Karpas-422 (cell line): ENCODE results near the gene CPEB2. TPM values are rescaled to one million over a fixed set of nuclear protein-coding genes. Genes with fewer than 3 reads are reported as not detected.

Experiments used
- DNase-seq: peaks from one replicate; pipeline ENCODE4 v3.0.0-alpha.2; 2015
- H2AFZ ChIP-seq: fragments of 200-600 bp; sonication (generic); 2 replicates; pipeline ENCODE4 v1.6.1; 2014; ENCODE audit warnings: antibody characterized with exemption, low read length, mixed read lengths
- H3K27ac ChIP-seq: fragments of 200-600 bp; sonication (generic); 2 replicates; pipeline ENCODE4 v1.5.1; 2014; ENCODE audit warnings: mild to moderate bottlenecking, low read length, moderate library complexity
- H3K27me3 ChIP-seq: fragments of 200-600 bp; sonication (generic); 2 replicates; pipeline ENCODE4 v1.6.1; 2014; ENCODE audit warnings: low read length, mixed read lengths
- H3K36me3 ChIP-seq: fragments of 200-600 bp; sonication (generic); 2 replicates; pipeline ENCODE4 v1.6.1; 2014; ENCODE audit warnings: low read length, mixed read lengths; ENCODE audit not compliant: insufficient read depth
- H3K4me1 ChIP-seq: fragments of 200-600 bp; sonication (generic); 2 replicates; pipeline ENCODE4 v1.6.1; 2014; ENCODE audit warnings: mild to moderate bottlenecking, low read length, mixed read lengths
- H3K4me2 ChIP-seq: fragments of 200-600 bp; sonication (generic); 2 replicates; pipeline ENCODE4 v1.6.1; 2014; ENCODE audit warnings: low read length, low read depth, mild to moderate bottlenecking; ENCODE audit not compliant: poor library complexity, severe bottlenecking
- H3K4me3 ChIP-seq: fragments of 200-600 bp; sonication (generic); 2 replicates; pipeline ENCODE4 v1.5.1; 2014; ENCODE audit warnings: mild to moderate bottlenecking, antibody characterized with exemption, low read length, mixed read lengths
- H3K79me2 ChIP-seq: fragments of 200-600 bp; sonication (generic); 2 replicates; pipeline ENCODE4 v1.6.1; 2014; ENCODE audit warnings: mild to moderate bottlenecking, low read length, mixed read lengths
- H3K9ac ChIP-seq: fragments of 200-600 bp; sonication (generic); 2 replicates; pipeline ENCODE4 v1.6.0; 2014; ENCODE audit warnings: low read length
- H3K9me2 ChIP-seq: fragments of 200-600 bp; sonication (generic), shearing (Covaris generic); replicated peaks from 2 replicates; pipeline ENCODE4 v1.6.0; 2014; ENCODE audit warnings: mild to moderate bottlenecking, low read length, moderate library complexity; ENCODE audit not compliant: insufficient read depth
- H3K9me3 ChIP-seq: fragments of 300-700, 200-600 bp; sonication (generic); 2 replicates; pipeline ENCODE4 v1.6.1; 2014; ENCODE audit warnings: low read length, mixed read lengths
- H4K20me1 ChIP-seq: fragments of 200-600 bp; sonication (generic); 2 replicates; pipeline ENCODE4 v1.6.1; 2014; ENCODE audit warnings: mild to moderate bottlenecking, antibody characterized with exemption, low read length, low read depth; ENCODE audit not compliant: insufficient read depth
- total RNA-seq: library from RNA; depleted of rRNA; stranded (reverse); fragments of >200 nt; shearing (Covaris generic); gene quantifications from 2 replicates; pipeline ENCODE4 v1.2.3, GENCODE V29; 2014; ENCODE audit warnings: low replicate concordance

CPEB2 gene
- total RNA-seq, 1 experiment from 2014 or later = 7.3 TPM

DNA sequence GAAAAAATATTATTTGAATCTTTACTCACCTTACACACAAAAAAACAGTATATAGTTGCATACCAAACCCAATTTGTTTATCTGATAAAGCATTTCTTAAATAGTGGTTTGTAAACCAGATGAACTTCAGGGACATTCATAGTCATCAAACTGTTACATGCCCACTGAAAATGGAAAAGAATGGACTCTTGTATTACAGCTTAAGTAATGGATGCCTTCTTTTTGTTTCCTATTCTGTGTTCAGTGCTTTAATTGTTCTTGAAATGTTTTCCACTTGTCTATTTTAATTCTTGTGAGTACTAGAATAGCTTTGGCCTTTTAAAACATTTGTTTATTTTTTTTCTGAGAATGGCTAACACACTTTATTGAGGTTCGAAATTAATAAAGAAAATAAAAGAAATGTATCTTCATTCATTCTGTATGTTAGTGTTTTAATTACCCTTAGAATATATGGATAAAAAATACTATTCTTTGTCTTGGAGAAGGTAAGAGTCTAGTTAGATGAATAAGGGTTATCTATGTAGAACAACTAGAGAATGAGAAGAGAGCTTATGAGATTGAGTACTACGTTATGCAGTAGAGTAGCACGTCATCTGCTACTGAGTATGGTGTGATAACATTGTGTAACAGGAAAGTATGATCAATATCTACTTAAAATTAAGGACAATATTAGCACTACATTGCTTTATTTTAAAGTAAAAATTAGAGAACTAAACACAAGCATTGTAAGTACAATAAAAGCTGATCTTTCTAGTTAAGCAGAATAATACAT, 9.9 kb downstream of the CPEB2 start:
- Histone ChIP-seq H4K20me1 (no peaks in the 10 kb centered on the region), H3K4me2 (no peak overlapping the region), H3K9me2 (no peaks in the 10 kb centered on the region), H3K27me3 (no peaks in the 10 kb centered on the region), H3K9ac (no peak overlapping the region), H2AFZ (no peak overlapping the region), H3K79me2 (peaks cover 73% of the 10 kb centered on the region), H3K4me1 (peaks cover 20% of the 10 kb centered on the region), H3K27ac (no peak overlapping the region), H3K36me3 (peaks cover 21% of the 10 kb centered on the region; the same call in 1 of the 2 replicates), H3K9me3 (no peaks in the 10 kb centered on the region), H3K4me3 (no peak overlapping the region)
- DNase-seq = no peak

DNA sequence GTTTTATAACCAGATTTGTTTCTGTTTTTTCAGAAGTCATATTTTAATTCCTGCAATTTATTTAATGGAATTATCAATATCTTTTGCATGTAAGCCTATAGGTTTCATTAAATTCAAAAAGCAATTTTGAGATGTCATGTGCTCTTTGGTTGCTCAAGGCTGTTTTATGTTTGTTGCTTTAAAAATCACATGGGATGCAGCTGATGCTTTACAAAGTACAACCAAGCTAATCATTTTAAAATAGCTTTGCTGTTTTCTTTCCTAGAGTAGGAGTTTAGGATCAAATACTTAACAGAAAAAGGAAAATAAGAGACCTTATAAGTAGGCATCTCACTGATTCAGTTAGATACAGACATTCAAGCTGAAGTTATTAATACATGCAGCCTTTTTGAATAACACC, 11.3 kb downstream of the CPEB2 start:
- H3K9me3 ChIP-seq = no peaks in the 10 kb centered on the region
- H3K36me3 ChIP-seq = peaks cover 21% of the 10 kb centered on the region; the same call in 1 of the 2 replicates
- no peak overlapping the region for H3K9ac ChIP-seq
- no peak overlapping the region for H3K4me2 ChIP-seq
- no peak for DNase-seq
- no peak overlapping the region for H3K27ac ChIP-seq
- H3K79me2 ChIP-seq = peaks cover 61% of the 10 kb centered on the region
- H3K27me3 ChIP-seq = no peaks in the 10 kb centered on the region
- H3K4me3 ChIP-seq = no peak overlapping the region
- no peaks in the 10 kb centered on the region for H3K9me2 ChIP-seq
- no peak overlapping the region for H2AFZ ChIP-seq
- H3K4me1 ChIP-seq = peaks cover 12% of the 10 kb centered on the region
- H4K20me1 ChIP-seq = no peaks in the 10 kb centered on the region

DNA sequence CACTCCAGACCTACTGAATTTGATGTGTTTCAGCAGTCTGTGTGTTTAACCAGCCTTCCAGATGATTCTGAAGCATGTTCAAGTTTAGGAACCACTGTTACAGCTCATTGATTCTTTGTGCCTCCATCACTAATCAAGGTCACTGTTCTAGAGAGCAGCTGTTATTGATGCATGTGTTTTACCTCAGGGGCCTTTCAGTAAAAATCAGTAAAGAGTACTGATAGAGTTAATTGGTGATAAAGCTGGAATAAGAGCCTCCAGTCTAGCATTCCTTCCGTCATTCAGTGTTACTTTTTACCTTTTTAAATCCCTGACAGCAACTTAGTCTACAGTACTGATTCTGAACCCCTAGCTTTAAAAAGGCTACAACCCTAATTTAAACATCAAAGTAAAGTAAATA, 12.9 kb downstream of the CPEB2 start:
- Histone ChIP-seq H4K20me1 (no peaks in the 10 kb centered on the region), H3K79me2 (peaks cover 51% of the 10 kb centered on the region), H3K27me3 (no peaks in the 10 kb centered on the region), H3K4me2 (no peak overlapping the region), H3K9ac (no peak overlapping the region), H3K9me2 (no peaks in the 10 kb centered on the region), H3K27ac (no peak overlapping the region), H3K4me3 (no peak overlapping the region), H2AFZ (no peak overlapping the region), H3K9me3 (no peaks in the 10 kb centered on the region), H3K36me3 (peaks cover 11% of the 10 kb centered on the region; the same call in 1 of the 2 replicates), H3K4me1 (peaks cover 12% of the 10 kb centered on the region)
- no peak for DNase-seq

DNA sequence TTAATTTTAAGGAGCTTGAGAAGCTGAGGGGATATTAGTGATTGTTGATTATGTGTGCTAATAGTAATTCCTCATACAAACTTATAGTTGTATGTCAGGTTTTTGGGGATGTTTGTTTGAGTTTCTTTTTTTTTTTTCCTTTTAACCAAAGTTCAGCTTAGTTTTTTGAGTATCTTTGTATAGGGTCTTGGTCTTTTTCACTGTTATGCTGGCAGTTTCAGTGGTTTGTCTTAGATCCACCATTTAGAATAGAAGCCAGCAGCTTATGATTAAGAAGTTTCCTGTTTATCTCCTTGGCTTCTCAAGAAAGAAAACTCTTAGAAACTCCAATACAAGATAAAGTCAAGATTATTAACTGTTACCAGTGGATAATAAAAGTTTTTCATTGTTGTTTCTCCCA, 16.1 kb downstream of the CPEB2 start:
- H3K27me3 ChIP-seq = no peaks in the 10 kb centered on the region
- no peak overlapping the region for H3K9ac ChIP-seq
- peaks cover 56% of the 10 kb centered on the region for H3K79me2 ChIP-seq
- peaks cover 14% of the 10 kb centered on the region; the same call in 1 of the 2 replicates for H3K36me3 ChIP-seq
- no peak overlapping the region for H2AFZ ChIP-seq
- no peaks in the 10 kb centered on the region for H3K9me3 ChIP-seq
- H3K9me2 ChIP-seq = no peaks in the 10 kb centered on the region
- no peak overlapping the region for H3K27ac ChIP-seq
- no peaks in the 10 kb centered on the region for H4K20me1 ChIP-seq
- no peak overlapping the region for H3K4me3 ChIP-seq
- DNase-seq = no peak
- H3K4me1 ChIP-seq = peaks cover 31% of the 10 kb centered on the region
- H3K4me2 ChIP-seq = no peak overlapping the region

DNA sequence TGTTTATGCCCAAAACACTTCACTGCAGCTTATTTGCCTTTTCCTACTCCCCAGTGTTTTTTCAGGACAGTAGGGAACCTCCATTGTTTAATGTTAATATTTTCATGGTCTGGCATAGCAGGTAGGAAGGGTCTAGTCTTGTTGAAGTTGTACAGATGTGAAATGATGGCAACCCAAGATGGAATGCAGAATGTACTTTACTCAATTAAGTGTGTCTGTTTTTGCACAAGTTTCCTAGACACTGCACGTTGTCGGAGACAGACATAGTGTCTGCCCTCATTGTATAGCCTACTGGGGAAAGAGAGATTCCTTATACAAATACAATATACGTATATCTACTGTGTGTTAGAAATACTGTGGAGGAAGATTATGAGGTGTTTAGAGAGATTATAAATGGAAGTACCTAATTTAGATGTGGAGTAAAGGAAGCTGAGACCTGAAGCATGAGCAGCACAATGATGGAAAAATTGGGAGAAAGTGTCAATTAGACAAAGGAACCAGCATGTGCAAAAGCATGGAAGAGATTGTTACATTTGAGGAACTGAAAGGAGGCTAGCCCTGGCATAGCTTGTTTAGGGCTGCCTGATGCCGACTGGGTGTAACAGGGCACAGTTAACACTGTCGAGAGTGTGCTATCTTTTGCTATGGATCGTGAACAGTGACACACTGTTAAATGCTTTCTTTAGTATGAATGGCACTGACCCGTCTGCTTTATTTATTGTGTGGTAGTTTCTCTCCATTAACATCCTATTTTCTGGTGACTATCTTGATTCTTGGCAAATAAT, 18.4 kb downstream of the CPEB2 start:
- Histone ChIP-seq H3K27me3 (no peaks in the 10 kb centered on the region), H2AFZ (peak overlapping the region; percentile 7; the same call in 1 of the 2 replicates), H3K36me3 (peaks cover 14% of the 10 kb centered on the region; the same call in 1 of the 2 replicates), H3K79me2 (peaks cover 65% of the 10 kb centered on the region), H3K4me3 (no peak overlapping the region), H3K9me3 (no peaks in the 10 kb centered on the region), H4K20me1 (no peaks in the 10 kb centered on the region), H3K4me1 (peaks cover 25% of the 10 kb centered on the region), H3K9me2 (no peaks in the 10 kb centered on the region), H3K4me2 (peak overlapping the region; percentile 30), H3K27ac (peak overlapping the region; percentile 17; the same call in 1 of the 2 replicates), H3K9ac (no peak overlapping the region)
- no peak for DNase-seq

DNA sequence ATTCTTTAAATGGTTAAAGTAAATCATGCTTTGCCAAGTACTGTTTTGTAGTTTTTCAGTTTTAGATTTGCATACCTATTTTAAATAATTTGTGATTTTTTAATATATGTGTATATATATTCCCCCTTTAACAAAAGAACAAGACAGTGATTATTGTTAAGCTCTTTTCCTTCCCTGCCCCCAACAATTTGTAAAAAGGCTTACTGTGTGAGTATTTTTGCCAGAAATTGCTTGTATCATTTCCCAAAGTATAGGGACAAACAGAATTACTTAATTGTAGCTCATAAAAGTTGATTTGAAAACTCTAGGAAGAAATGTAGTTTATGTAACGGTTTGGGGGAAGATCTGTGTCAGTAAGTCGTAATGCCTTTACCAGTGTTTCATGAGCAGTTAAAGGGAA, 19.0 kb downstream of the CPEB2 start:
- H3K9me2 ChIP-seq = no peaks in the 10 kb centered on the region
- 0 out of 2 replicates have a peak overlapping the region, but pooled peaks have one; percentile 7 for H2AFZ ChIP-seq
- no peaks in the 10 kb centered on the region for H3K27me3 ChIP-seq
- H3K27ac ChIP-seq = peak overlapping the region; percentile 17; the same call in 1 of the 2 replicates
- no peak for DNase-seq
- H3K4me3 ChIP-seq = no peak overlapping the region
- H3K9ac ChIP-seq = no peak overlapping the region
- H3K4me1 ChIP-seq = peaks cover 25% of the 10 kb centered on the region
- H3K4me2 ChIP-seq = peak overlapping the region; percentile 30
- no peaks in the 10 kb centered on the region for H4K20me1 ChIP-seq
- no peaks in the 10 kb centered on the region for H3K9me3 ChIP-seq
- peaks cover 65% of the 10 kb centered on the region for H3K79me2 ChIP-seq
- peaks cover 14% of the 10 kb centered on the region; the same call in 1 of the 2 replicates for H3K36me3 ChIP-seq

DNA sequence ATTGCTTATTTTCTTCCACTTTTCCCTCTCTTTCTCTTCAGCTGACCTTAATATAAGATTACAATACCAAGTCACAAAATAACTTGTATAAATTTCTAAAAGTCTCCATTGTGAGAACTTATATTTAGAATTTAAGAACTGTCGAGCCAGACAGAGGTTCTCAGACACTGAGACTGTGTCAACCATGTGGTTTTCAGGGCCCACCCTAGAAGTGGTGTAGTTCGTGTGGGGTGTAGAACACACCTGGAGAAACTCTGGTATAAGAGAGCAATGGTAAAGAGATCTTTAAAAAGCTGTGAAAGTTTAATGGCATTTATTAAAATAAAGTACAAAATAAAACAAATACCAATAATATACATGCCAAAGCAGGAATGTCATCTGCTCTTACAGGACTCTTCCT, 19.7 kb downstream of the CPEB2 start:
- no peaks in the 10 kb centered on the region for H3K9me2 ChIP-seq
- no peaks in the 10 kb centered on the region for H3K27me3 ChIP-seq
- H3K9ac ChIP-seq = no peak overlapping the region
- H3K27ac ChIP-seq = no peak overlapping the region
- H3K4me2 ChIP-seq = peak overlapping the region; percentile 30
- H2AFZ ChIP-seq = 0 out of 2 replicates have a peak overlapping the region, but pooled peaks have one; percentile 41
- peaks cover 63% of the 10 kb centered on the region for H3K79me2 ChIP-seq
- H4K20me1 ChIP-seq = no peaks in the 10 kb centered on the region
- peaks cover 25% of the 10 kb centered on the region for H3K4me1 ChIP-seq
- H3K36me3 ChIP-seq = peaks cover 14% of the 10 kb centered on the region; the same call in 1 of the 2 replicates
- DNase-seq = no peak
- no peak overlapping the region for H3K4me3 ChIP-seq
- no peaks in the 10 kb centered on the region for H3K9me3 ChIP-seq

DNA sequence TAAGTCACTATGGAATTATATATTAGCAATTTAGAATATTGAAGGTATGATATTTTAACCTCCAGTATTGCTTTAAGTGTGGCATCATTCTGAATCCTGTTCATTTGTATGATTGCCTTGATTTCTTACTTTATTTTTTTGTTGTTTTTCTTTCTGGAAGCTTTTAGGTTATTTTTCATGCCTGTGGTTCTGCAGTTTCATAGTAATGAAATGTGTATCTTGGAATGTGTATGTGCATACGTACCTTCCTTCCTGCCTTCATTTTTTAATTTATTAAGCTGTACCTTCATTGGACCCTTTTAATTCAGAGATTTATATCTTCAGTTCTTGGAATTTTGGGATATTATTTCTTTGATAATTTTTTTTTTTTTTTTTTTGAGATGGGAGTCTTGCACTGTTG, 22.1 kb downstream of the CPEB2 start:
- Histone ChIP-seq H3K4me3 (no peak overlapping the region), H3K9ac (no peak overlapping the region), H3K27ac (no peak overlapping the region), H3K27me3 (no peaks in the 10 kb centered on the region), H4K20me1 (no peaks in the 10 kb centered on the region), H3K4me2 (no peak overlapping the region), H2AFZ (no peak overlapping the region), H3K79me2 (peaks cover 85% of the 10 kb centered on the region), H3K9me2 (no peaks in the 10 kb centered on the region), H3K9me3 (no peaks in the 10 kb centered on the region), H3K36me3 (peaks cover 3% of the 10 kb centered on the region; the same call in 1 of the 2 replicates), H3K4me1 (peaks cover 33% of the 10 kb centered on the region)
- DNase-seq = no peak
